Fibroblast of gingiva (primary cell): ENCODE data around the gene TMEM201.
A peak's percentile ranks its signal among the peaks of the same experiment; 100 is the strongest.

Experiments used
- DNase-seq: peaks from one replicate; pipeline ENCODE4 v3.0.0-alpha.2; 2011; ENCODE audit warnings: low read depth

TMEM201 gene

GRCh38 chr1:9600861-9601834 is 12.4 kb downstream of the TMEM201 start:
- no peak for DNase-seq

- no peak for DNase-seq
These were observed 13.5 kb downstream of the TMEM201 start for GRCh38 chr1:9601942-9602793.

- DNase-seq = no peak
These were observed 14.1 kb downstream of the TMEM201 start for GRCh38 chr1:9602794-9603167.

- no peak for DNase-seq
These were observed 14.6 kb downstream of the TMEM201 start for GRCh38 chr1:9603307-9603706.

- no peak for DNase-seq
These were observed 15.3 kb downstream of the TMEM201 start for GRCh38 chr1:9603766-9604753.

- DNase-seq = no peak
These were observed 16.1 kb downstream of the TMEM201 start for GRCh38 chr1:9604836-9605235.

GRCh38 chr1:9605946-9606455 is 17.3 kb downstream of the TMEM201 start:
- DNase-seq = no peak

- DNase-seq = no peak
These were observed 17.7 kb downstream of the TMEM201 start for GRCh38 chr1:9606458-9606857.

GRCh38 chr1:9606948-9607347 is 18.2 kb downstream of the TMEM201 start:
- no peak for DNase-seq

GRCh38 chr1:9607352-9607751 is 18.6 kb downstream of the TMEM201 start:
- no peak for DNase-seq

GRCh38 chr1:9609998-9610397 is 21.3 kb downstream of the TMEM201 start:
- DNase-seq = no peak

- no peak for DNase-seq
These were observed 21.8 kb downstream of the TMEM201 start for GRCh38 chr1:9610548-9610947.

- no peak for DNase-seq
These were observed 23.0 kb downstream of the TMEM201 start for GRCh38 chr1:9611716-9612115.

GRCh38 chr1:9612162-9612845 is 23.6 kb downstream of the TMEM201 start:
- DNase-seq = no peak

- DNase-seq = no peak
These were observed 24.3 kb downstream of the TMEM201 start for GRCh38 chr1:9612871-9613624.

- DNase-seq = no peak
These were observed 25.1 kb downstream of the TMEM201 start for GRCh38 chr1:9613625-9614299.

- peak; percentile 10 for DNase-seq
These were observed 26.8 kb downstream of the TMEM201 start for GRCh38 chr1:9615316-9616063.

GRCh38 chr1:9618909-9619679 is 30.4 kb downstream of the TMEM201 start:
- DNase-seq = no peak
